GM21576 (cell line): ENCODE measurements around the gene PANX2.
"Not testable (repeated sequence)": the region's sequence is repeated elsewhere in the genome, so short reads cannot be mapped to it uniquely, and the experiment has no call there.

Experiments used
- ATAC-seq: cut with Tn5 transposase; IDR thresholded peaks from one replicate; pipeline ENCODE4 v1.9.1; 2021; ENCODE audit warnings: mild to moderate bottlenecking, moderate library complexity; ENCODE audit not compliant: unreplicated experiment

The PANX2 gene

DNA sequence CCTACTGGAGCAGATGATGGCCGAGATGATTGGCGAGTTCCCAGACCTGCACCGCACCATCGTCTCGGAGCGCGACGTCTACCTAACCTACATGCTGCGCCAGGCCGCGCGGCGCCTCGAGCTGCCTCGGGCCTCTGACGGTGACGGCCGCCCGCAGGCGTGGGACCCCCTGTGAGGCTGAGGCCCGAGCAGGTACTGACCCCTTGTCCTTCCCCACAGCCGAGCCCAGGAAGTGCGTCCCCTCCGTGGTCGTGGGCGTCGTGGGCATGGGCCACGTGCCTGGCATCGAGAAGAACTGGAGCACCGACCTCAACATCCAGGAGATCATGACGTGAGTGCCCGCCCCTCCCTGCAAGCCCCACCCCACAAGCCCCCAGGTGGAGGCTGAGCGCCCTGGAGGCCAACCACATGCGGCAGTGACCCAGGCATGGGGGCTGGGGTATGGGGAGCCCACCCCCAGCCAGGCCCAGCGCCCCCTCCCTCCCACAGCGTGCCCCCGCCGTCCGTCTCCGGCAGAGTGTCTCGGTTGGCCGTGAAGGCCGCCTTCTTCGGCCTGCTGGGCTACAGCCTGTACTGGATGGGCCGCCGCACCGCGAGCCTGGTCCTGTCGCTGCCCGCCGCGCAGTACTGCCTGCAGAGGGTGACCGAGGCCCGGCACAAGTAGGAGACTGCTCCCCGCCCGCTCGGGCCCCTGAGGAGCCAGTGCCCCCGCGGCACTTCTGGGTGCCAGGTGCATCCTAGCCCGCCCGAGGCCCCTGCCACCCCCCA, 27.5 kb downstream of the PANX2 start:
- no peak for ATAC-seq

- ATAC-seq: no peak
Observed at GRCh38 chr22:50198624-50199017, 28.1 kb downstream of the PANX2 start.

DNA sequence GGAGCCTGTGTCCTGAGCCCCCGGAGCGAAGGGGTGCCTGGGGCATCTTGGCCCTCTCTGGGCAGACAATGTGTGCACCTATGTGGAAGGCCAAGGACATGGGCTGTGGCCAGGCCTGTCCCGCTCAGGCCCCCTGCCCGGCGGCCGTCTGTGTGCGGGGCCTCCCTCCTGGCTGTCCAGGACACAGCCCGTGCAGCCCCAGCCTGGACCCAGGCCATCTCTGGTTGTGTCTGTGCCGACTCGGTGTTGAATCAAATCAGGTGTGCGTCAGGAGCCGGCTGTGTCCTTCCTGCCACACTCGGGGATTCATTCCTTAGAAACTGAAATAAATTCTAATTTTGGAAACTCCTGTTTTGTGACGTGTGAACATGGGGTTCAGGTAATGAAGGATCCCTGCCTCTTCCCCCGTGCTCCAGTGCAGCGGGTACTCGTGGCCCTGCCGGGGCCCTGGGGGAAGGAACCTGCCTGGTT, 28.8 kb downstream of the PANX2 start:
- ATAC-seq: no peak

- no peak for ATAC-seq
Observed at GRCh38 chr22:50199829-50200460, 29.4 kb downstream of the PANX2 start.

- peak; percentile 64 for ATAC-seq
Observed at GRCh38 chr22:50200461-50201190, 30.1 kb downstream of the PANX2 start, which contains the start of gene SELENOO. SELENOO (plus strand) TSS chr22:50201011; CDS start chr22:50201037, 26 bp downstream.

GRCh38 chr22:50201191-50202129, 30.9 kb downstream of the PANX2 start:
- peak; percentile 12 for ATAC-seq

DNA sequence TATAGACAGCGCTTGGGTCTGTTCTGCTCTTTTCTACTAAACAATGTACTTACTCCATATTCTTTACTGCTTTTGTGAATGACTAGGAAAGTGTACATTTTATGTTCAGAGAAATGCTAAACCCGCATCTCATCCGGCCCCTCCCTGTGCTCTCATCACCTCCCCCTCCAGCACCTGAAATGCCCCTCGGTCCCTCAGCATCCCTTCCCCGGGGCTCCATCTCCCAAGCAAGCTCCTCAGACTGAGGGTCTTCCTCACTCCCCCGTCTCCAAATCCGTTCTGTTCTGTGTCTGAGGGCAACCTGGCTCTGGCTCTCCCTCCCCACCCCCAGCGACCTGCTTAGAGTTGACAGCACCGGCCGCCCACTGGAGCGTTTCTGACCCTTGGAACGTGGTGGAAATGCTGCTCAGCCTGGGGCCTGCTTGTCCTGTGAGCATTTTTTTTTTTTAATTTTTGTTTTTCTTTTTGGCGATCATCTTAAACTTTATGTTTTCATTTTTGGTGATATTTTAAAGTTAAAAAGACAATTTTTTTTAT, 31.7 kb downstream of the PANX2 start:
- no peak for ATAC-seq

- ATAC-seq: no peak
Observed at GRCh38 chr22:50203288-50203687, 32.8 kb downstream of the PANX2 start.

DNA sequence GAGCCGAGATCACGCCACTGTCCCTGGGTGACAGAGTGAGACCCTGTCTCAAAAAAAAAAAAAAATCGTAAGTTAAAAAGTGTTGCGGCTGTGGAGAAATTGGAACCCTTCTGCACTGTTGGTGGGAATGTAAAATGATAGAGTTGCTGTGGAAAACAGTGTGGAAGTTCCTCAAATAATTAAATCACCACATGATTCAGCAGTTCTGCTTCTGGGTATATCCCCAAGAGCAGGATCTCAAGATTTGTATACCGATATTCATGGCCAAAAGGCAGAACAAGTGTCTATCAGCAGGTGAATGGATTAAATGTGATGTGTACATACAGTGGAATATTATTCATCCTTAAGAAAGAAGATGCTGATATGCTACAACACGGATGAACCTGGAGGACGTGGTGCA, 34.0 kb downstream of the PANX2 start:
- no peak for ATAC-seq

DNA sequence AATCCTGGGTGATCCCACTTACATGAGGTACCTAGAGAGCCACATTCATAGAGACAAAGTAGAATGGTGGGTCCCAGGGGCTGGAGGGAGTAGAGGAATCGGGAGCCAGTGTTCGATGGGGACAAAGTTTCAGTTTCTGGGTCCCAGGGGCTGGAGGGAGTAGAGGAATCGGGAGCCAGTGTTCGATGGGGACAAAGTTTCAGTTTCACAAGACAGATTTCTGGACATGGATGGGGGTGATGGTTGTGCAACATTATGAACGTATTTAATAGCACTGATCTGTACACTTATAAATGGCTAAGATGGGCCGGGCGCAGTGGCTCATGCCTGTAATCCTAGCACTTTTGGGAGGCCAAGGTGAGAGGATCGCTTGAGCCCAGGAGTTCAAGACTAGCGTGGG, 34.5 kb downstream of the PANX2 start:
- not testable (repeated sequence) for ATAC-seq

DNA sequence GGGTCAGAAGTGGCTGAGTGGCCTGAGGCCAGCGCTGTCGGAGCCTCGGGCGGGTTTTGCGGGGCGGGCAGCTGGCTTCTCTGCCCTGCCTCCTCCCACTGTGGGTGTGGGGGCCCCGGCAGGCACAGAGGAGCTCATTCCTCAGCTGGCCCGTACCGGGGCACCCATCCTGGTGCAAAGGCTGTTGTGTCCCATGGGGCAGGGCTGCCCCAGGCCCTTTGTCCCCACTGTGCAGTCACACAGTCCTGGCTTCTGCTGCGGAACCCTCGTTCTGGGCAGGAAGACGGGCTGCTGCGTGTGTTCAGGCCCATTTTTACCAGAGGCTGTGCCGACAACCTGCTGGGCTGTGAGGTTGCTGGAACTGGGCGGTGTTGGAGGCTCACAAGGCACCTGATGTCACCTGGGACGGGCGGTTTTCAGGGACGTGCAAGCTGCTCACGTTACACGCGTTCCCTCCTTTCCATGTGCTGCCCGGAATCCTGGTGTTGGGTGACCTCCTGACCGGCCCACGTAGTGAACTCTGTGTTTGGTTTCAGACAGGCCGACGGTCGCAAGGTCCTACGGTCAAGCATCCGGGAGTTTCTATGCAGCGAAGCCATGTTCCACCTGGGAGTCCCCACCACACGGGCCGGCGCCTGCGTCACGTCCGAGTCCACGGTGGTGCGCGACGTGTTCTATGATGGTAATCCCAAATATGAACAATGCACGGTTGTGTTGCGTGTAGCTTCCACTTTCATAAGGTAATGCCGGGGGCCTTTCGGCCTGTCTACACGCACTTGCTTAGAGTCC, 35.4 kb downstream of the PANX2 start:
- no peak for ATAC-seq

- ATAC-seq: no peak
Observed at GRCh38 chr22:50206599-50206998, 36.1 kb downstream of the PANX2 start.

DNA sequence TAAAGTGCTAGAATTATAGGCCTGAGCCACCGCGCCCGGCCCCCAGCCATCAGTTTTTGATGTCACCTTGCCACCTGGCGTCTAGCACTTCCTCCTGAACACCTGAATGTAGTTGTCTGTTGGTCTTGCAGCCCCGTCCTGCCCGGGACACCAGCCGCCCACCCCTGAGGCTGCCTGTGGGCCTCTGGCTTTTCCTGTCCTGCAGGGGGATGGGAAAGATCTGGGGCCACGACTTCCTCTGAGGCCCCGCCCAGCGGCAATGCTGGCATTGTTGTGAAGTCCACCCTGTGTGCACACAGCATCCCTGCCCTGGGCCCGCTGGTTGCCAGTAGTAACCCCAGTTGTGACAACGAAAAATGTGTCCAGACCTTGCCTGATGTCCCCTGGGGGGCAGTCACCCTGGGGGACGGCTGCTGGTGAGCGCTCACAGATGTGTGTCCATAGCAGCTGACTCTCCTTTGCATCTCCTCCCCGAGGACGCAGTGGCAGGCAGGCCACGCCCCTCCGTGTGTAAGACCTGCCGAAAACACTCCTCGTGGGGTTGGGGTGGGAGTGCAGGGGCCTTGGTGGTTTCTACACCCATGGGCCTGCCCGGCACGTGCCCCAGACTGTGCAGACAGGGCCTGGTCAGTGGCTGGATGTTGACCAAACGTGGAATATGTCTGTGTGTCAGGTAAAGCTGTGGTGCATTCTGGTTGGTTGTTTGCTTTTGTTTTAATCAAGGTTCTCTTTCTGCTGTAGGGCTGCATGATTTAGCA, 37.0 kb downstream of the PANX2 start:
- ATAC-seq: no peak

- ATAC-seq: no peak
Observed at GRCh38 chr22:50208430-50208938, 38.0 kb downstream of the PANX2 start.

GRCh38 chr22:50208939-50209892, 38.7 kb downstream of the PANX2 start:
- no peak for ATAC-seq

GRCh38 chr22:50209893-50210292, 39.4 kb downstream of the PANX2 start:
- ATAC-seq: no peak

GRCh38 chr22:50210378-50211139, 40.0 kb downstream of the PANX2 start:
- ATAC-seq: no peak
